HG02884 (cell line): ENCODE results near the gene MYO5C.

Experiments
- ATAC-seq: cut with Tn5 transposase; IDR thresholded peaks from one replicate; pipeline ENCODE4 v1.9.1; 2021; ENCODE audit warnings: mild to moderate bottlenecking, moderate library complexity; ENCODE audit not compliant: unreplicated experiment

Gene MYO5C

GRCh38 chr15:52150871-52151270 lies 144.7 kb downstream of the MYO5C start:
- ATAC-seq, result no peak

DNA sequence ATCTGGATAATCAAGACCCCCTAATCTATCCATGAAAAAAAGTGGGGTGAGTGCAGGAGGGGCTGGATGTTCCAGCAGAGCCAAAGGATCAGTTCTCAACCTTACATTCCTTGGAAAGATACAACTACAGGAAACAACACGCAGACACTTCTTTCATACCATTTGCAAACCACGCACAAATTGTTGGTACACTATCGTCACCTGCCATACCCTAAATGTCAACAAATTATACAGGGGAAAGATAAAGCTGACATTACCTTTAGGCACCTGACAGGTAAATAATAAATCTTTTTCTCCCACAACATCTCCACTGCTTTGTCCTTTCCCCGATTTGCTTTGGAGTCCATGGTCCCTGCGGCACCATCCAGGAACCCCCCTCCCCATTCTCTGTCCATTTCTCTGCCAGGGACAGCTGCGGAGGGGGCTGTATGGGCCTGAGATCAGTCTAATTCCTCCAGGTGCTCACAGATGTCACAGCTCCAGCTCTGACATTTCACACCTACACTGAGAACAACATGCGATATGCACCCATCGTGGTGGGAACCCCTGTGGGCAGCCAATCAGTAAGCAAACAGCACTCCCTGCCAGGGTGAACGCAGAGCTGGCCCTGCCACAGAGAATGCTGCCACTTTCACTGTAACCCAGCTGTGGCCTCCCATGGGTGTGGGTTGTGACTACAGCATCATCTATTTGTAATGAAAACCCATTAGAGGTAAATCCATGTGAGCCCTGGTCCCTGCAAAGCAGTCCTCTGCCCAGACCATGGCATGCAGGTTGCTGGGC lies 145.4 kb downstream of the MYO5C start:
- ATAC-seq, result no peak

- no peak for ATAC-seq
Observed at GRCh38 chr15:52148403-52148802, 147.2 kb downstream of the MYO5C start.

DNA sequence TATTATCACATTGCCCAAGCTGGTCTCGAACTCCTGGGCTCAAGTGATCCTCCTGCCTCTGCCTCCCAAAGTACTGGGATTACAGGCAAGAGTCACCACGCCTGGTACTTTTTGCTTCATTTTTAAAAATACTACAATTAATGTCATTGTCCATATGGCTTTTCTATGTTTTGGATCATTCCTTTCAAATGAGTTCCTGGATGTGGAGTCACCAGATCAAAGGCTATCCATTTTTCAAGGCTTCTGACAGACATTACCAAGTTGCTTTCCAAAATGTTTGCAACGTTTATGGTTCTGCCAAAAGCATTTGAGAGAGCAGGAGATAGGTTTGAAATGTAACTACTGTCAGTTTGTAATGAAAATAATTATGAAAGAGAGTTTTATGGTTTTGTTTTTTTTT lies 148.8 kb downstream of the MYO5C start:
- no peak for ATAC-seq

DNA sequence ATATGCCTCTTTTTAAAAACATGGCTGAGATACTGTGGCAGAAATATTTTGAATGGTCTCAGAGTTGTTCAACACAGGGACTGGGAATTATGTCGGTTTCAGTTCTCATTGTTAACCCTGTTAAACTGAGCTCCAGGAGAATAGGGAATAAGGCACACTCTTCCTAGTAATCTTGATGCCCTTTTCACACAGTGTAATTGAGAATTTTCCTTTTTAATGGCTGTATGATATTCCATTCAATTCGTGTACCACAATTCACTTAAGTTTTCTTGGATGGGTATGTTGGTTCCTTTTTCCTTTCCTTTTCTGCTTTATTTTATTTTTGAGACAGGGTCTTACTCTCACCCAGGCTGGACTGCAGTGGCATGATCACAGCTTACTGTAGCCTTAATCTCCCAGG lies 149.3 kb downstream of the MYO5C start:
- ATAC-seq, result no peak

DNA sequence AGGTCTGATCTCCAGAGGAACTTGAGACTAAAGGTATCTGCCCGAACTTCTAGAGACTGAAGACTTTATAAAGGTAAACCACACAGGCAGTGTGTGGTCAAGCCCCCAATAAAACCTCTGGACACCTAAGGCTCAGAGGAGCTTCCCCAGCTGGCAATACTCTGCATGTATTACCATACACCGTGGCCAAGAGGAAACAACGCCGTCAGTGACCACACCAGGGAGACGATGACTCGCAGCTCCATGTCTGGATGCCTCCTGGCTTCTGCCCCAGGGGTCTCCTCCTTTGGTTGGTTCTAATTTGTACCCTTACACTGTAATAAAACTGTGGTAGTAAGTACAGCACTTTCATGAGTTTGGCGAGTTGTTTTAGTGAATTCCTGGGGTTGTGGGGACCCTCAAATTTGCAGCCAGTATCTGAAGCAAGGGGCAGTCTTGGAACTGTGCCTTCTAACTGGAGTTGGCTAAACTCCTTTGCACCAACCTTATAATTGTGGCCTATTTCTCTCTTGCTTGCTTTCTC lies 150.9 kb downstream of the MYO5C start:
- ATAC-seq, result no peak

- no peak for ATAC-seq
Observed at GRCh38 chr15:52143873-52144272, 151.7 kb downstream of the MYO5C start.
